Rectal smooth muscle tissue (tissue), 1 donor: ENCODE data around the gene CCDC197.

Source experiments
- H3K27ac ChIP-seq: one replicate; pipeline ENCODE4 v1.7.0; 2013; ENCODE audit warnings: low read depth, low read length, inconsistent platforms
- H3K27me3 ChIP-seq: one replicate; pipeline ENCODE4 v1.7.0; 2013; ENCODE audit warnings: low read length; ENCODE audit not compliant: control insufficient read depth, insufficient read depth
- H3K36me3 ChIP-seq: one replicate; pipeline ENCODE4 v1.7.0; 2013; ENCODE audit warnings: low read length; ENCODE audit not compliant: control insufficient read depth, insufficient read depth
- H3K4me1 ChIP-seq: one replicate; pipeline ENCODE4 v1.7.0; 2013; ENCODE audit warnings: low read length; ENCODE audit not compliant: control insufficient read depth, insufficient read depth
- H3K4me3 ChIP-seq: one replicate; pipeline ENCODE4 v1.7.0; 2013; ENCODE audit warnings: low read length
- H3K9ac ChIP-seq: one replicate; pipeline ENCODE4 v1.7.0; 2013; ENCODE audit warnings: low read length

Gene CCDC197

DNA sequence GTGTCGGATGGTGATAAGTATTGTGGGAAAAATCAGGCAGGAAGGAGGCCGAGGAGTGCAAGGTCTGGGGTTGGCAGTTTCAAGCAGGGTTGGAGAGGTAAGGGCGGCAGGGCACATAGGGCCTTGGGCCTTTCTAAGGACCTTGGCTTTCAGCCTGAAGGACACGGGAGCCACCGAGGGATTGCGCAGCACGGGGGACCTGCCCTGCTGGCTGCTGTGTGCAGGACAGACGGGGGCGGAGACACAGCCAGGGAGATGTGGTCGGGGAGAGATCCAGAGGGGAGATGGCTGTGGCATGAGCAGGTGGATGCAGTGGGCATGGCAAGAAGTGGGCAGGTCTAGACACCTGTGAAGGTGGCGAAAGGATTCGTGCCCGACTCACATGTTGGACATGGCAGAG, 43.7 kb downstream of the CCDC197 start:
- Histone ChIP-seq H3K4me1 (peaks cover 3% of the 10 kb centered on the region), H3K27me3 (no peaks in the 10 kb centered on the region), H3K9ac (no peak overlapping the region), H3K36me3 (no peaks in the 10 kb centered on the region), H3K27ac (no peak overlapping the region), H3K4me3 (no peak overlapping the region)

DNA sequence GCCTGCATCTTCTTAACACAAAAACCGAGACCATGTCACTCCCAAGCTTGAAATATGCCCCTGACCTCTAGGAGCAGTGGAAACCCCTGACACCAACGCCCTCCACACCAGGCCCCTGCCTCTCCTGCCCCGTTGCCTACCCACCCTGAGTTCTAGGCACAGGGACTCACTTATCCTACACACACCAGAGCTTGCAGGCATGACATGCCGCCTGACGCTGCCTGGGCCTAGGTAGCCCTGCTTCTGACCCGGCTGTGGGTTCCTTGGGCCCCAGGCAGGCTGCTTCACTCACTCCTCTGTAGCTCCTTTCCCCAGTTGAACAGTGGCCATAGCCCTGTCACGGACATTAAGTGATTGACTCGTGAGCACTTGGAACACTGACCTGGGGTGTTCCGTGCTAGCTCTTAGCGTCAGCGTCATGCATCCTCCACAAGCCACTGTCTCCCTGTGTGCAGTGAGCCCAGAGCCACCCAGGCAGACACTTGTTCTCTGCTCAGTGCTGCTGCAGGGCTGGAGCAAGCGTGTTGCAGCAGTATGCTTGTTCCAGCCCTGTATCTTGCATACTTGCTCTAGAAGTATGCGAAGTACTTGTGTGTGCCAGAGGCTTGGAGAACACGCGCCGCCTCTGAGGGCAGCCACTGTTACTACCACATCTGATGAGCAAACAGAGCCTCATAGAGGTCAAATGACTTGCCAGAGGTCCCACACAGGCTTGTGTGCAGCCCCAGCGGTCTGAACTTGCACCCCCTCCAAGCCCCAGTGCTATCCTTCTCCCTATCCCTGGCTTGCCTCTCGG, 44.6 kb downstream of the CCDC197 start:
- Histone ChIP-seq H3K4me1 (peaks cover 3% of the 10 kb centered on the region), H3K4me3 (no peak overlapping the region), H3K9ac (no peak overlapping the region), H3K36me3 (no peaks in the 10 kb centered on the region), H3K27ac (no peak overlapping the region), H3K27me3 (no peaks in the 10 kb centered on the region)

DNA sequence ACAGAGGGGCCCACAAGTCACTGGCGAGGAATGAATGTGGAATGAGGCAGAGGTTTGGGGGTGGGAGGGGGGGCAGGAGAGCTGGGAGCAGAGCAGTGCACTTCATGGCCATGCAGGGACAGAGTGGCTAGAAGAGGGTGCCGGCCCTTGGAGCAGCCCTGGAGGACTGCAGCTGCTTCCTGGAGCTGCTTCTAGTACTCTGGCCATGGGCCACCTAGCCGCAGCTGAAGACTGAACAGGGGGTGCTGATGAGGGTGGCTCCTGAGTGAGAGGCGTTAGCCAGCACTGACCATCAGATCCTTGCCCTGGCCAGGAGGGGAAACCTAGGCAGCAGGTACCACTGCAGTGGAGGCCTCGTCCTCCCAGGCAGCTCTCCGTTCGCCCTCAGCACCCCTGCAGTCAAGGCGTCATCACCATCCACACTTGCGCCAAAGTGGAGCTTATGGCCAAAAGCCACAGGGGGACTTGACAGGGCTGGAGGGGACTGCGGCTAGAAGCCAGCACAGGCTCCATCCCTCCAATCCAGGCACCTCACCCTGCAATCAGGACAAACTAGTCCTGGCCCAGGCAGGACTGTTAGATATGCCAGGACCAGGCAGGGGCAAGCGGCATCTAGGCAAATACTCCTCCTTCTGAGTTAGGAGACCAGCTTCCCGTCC, 45.5 kb downstream of the CCDC197 start:
- Histone ChIP-seq H3K4me1 (peaks cover 3% of the 10 kb centered on the region), H3K27me3 (no peaks in the 10 kb centered on the region), H3K27ac (no peak overlapping the region), H3K9ac (no peak overlapping the region), H3K36me3 (peaks cover 3% of the 10 kb centered on the region), H3K4me3 (no peak overlapping the region)

DNA sequence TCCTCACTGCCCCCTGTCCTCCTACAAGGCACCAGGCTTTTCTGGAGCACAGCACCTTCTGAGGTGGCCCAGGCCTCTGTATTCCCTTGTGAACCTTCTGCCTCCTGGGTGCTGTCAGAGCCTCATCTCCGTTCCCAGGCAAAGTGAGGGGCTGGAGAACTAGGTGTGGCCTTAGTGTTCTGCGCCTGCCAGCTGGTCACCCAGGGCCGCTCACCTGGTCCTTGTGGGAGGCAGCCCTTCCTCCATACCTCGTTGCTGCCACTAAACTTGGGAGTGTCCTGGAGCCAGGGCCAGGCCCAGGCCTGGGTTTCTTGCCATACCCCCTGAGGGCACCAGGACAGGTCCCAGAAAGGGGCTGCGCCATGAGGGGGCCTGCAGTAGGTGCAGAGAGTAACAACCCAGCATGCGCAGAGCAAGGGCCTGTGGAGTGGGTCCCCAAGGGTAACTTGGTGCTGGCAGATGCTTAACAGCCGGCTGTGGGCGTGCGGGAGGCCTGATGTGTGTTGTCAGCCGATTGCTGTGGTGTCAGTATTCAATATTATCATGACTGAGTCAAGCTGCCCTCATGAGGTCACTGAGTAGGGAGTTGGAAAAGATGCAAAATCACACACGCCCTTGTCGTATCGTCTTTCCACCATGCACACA, 46.1 kb downstream of the CCDC197 start:
- Histone ChIP-seq H3K4me1 (peaks cover 3% of the 10 kb centered on the region), H3K27ac (no peak overlapping the region), H3K4me3 (no peak overlapping the region), H3K36me3 (peaks cover 4% of the 10 kb centered on the region), H3K27me3 (no peaks in the 10 kb centered on the region), H3K9ac (no peak overlapping the region)

- H3K4me1 ChIP-seq, result peaks cover 3% of the 10 kb centered on the region
- no peak overlapping the region for H3K4me3 ChIP-seq
- no peak overlapping the region for H3K27ac ChIP-seq
- peaks cover 9% of the 10 kb centered on the region for H3K36me3 ChIP-seq
- H3K9ac ChIP-seq, result no peak overlapping the region
- H3K27me3 ChIP-seq, result no peaks in the 10 kb centered on the region
Measured at GRCh38 chr14:94043756-94044475, 46.8 kb downstream of the CCDC197 start.

DNA sequence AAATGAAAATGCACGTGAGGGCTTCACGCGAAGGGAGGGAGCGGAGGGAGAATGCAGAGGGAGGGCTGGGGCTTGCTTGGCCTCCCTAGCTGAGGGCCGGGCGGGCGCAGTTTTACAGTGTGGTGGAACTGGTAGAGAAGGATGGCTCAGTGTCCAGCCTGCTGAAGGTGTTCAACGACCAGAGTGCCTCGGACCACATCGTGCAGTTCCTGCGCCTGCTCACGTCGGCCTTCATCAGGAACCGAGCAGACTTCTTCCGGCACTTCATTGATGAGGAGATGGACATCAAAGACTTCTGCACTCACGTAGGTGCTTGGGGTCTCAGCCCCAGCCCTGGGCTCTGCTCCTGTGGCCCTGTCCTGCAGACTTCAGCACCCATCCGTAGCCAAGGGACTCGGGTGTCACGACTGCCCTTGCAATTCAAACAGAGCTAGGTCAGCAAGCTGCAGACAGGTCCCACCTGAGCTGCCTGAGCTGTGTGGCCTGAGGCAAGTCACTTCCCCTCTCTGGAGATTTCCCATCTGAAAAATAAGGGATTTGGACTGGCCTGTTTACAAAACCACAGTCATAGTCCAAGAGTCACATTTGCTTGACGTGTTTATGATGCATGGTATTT, 47.5 kb downstream of the CCDC197 start:
- Histone ChIP-seq H3K27me3 (no peaks in the 10 kb centered on the region), H3K36me3 (peaks cover 16% of the 10 kb centered on the region), H3K27ac (no peak overlapping the region), H3K4me3 (no peak overlapping the region), H3K9ac (no peak overlapping the region), H3K4me1 (peaks cover 3% of the 10 kb centered on the region)

GRCh38 chr14:94045101-94045500, 48.0 kb downstream of the CCDC197 start:
- Histone ChIP-seq H3K27ac (no peak overlapping the region), H3K36me3 (peaks cover 20% of the 10 kb centered on the region), H3K4me1 (peaks cover 3% of the 10 kb centered on the region), H3K4me3 (no peak overlapping the region), H3K9ac (no peak overlapping the region), H3K27me3 (no peaks in the 10 kb centered on the region)

DNA sequence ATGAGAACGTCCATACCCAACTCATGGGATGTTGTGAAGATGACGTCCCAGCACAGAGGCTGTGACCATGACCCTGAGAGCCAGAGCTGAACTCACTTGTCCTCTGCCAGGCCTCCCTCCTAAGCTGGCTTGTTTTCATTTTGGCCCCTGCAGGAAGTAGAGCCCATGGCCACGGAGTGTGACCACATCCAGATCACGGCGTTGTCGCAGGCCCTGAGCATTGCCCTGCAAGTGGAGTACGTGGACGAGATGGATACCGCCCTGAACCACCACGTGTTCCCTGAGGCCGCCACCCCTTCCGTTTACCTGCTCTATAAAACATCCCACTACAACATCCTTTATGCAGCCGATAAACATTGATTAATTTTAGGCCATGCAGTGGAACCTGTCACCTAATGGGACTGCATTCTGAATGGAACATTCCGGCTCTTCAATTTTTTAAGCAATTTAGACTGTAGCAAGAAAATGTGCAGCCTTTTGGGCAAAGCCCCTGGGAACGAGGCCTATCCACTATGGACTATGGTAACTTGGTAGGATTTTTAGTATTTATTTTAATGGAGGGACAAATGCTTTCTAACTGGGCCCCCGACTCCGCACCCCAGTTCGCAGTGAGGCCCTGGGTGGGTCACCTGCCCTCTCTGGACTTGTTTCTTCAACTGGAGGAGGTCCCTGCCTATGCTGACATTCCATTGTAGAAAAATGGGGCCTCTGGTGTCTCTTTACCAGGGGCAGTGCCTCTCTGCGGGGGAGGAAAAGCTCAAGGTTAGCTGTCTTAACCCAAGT, 48.7 kb downstream of the CCDC197 start:
- Histone ChIP-seq H3K4me1 (peaks cover 3% of the 10 kb centered on the region), H3K4me3 (no peak overlapping the region), H3K27ac (no peak overlapping the region), H3K9ac (no peak overlapping the region), H3K36me3 (peaks cover 26% of the 10 kb centered on the region), H3K27me3 (no peaks in the 10 kb centered on the region)

GRCh38 chr14:94046696-94047250, 49.7 kb downstream of the CCDC197 start:
- Histone ChIP-seq H3K36me3 (peaks cover 30% of the 10 kb centered on the region), H3K9ac (no peak overlapping the region), H3K27ac (no peak overlapping the region), H3K4me3 (no peak overlapping the region), H3K4me1 (peaks cover 7% of the 10 kb centered on the region), H3K27me3 (no peaks in the 10 kb centered on the region)

DNA sequence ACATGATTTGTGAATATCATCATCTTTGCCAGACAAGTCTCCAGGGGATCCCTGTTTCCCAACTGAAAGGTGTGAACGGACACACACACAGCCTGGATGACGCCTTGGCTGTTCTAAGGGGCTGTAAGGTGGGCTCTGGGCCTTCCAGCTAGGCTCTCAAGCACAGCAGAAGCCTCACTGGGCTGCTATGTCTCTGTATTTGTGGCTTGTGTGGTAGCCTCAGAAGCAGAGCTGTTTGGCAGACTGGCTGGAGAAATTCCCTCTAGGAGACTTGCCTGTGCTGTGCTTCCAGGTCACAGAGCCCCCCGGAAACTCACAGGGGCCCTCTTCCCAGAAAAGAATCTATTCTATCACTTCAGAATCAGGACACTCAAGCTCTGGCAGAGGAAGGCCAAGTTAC, 50.5 kb downstream of the CCDC197 start:
- peaks cover 35% of the 10 kb centered on the region for H3K36me3 ChIP-seq
- H3K27me3 ChIP-seq, result no peaks in the 10 kb centered on the region
- peaks cover 4% of the 10 kb centered on the region for H3K4me1 ChIP-seq
- no peak overlapping the region for H3K9ac ChIP-seq
- no peak overlapping the region for H3K27ac ChIP-seq
- H3K4me3 ChIP-seq, result no peak overlapping the region
